OCI-LY1 (cell line): ENCODE results near the gene CTBP2.
A peak's percentile ranks its signal among the peaks of the same experiment; 100 is the strongest.

Source experiments
- H2AFZ ChIP-seq: fragments of 200-600 bp; sonication (generic), shearing (Covaris generic); 2 replicates; pipeline ENCODE4 v1.6.0; 2014; ENCODE audit warnings: antibody characterized with exemption, mild to moderate bottlenecking, low read length
- H3F3A ChIP-seq: fragments of 200-600 bp; sonication (generic), shearing (Covaris generic); 2 replicates; pipeline ENCODE4 v1.6.0; 2014; ENCODE audit warnings: mild to moderate bottlenecking, antibody characterized with exemption, low read length, moderate library complexity; ENCODE audit not compliant: insufficient read depth
- H3K27ac ChIP-seq: fragments of 200-600 bp; sonication (generic); 2 replicates; pipeline ENCODE4 v1.5.1; 2014; ENCODE audit warnings: low read length, mixed run types, mild to moderate bottlenecking, low read depth; ENCODE audit not compliant: poor library complexity, severe bottlenecking
- H3K27me3 ChIP-seq: fragments of 200-600 bp; sonication (generic); 2 replicates; pipeline ENCODE4 v1.6.0; 2014; ENCODE audit warnings: antibody characterized with exemption, mild to moderate bottlenecking, low read length, moderate library complexity; ENCODE audit not compliant: insufficient read depth
- H3K36me3 ChIP-seq: fragments of 200-600 bp; sonication (generic); 2 replicates; pipeline ENCODE4 v1.6.1; 2014; ENCODE audit warnings: mild to moderate bottlenecking, antibody characterized with exemption, low read length, moderate library complexity, mixed read lengths; ENCODE audit not compliant: insufficient read depth
- H3K4me1 ChIP-seq: fragments of 200-600 bp; sonication (generic); 2 replicates; pipeline ENCODE4 v1.5.1; 2014; ENCODE audit warnings: mild to moderate bottlenecking, low read length, moderate library complexity; ENCODE audit not compliant: insufficient read depth, severe bottlenecking
- H3K4me2 ChIP-seq: fragments of 200-600 bp; sonication (generic), shearing (Covaris generic); 2 replicates; pipeline ENCODE4 v1.6.1; 2014; ENCODE audit warnings: low read length
- H3K4me3 ChIP-seq: fragments of 200-600 bp; sonication (generic); 2 replicates; pipeline ENCODE4 v1.5.1; 2014; ENCODE audit warnings: low read length, low read depth, mild to moderate bottlenecking, mixed read lengths; ENCODE audit not compliant: poor library complexity, severe bottlenecking
- H3K79me2 ChIP-seq: fragments of 200-600 bp; shearing (Covaris generic); 2 replicates; pipeline ENCODE4 v1.6.1; 2016; ENCODE audit warnings: mixed run types, low read length, mixed read lengths; ENCODE audit not compliant: insufficient read depth
- H3K9ac ChIP-seq: fragments of 200-600 bp; sonication (generic), shearing (Covaris generic); 2 replicates; pipeline ENCODE4 v1.6.1; 2014; ENCODE audit warnings: mild to moderate bottlenecking, low read length, mixed read lengths
- H3K9me2 ChIP-seq: fragments of 200-600 bp; sonication (generic), shearing (Covaris generic); 2 replicates; pipeline ENCODE4 v1.6.1; 2014; ENCODE audit warnings: low read depth, mild to moderate bottlenecking, low read length, mixed read lengths
- H3K9me3 ChIP-seq: fragments of 200-600 bp; shearing (Covaris generic); 2 replicates; pipeline ENCODE4 v1.6.1; 2014; ENCODE audit warnings: low read length, mixed read lengths
- H4K20me1 ChIP-seq: fragments of 200-600 bp; sonication (generic), shearing (Covaris generic); 2 replicates; pipeline ENCODE4 v1.6.0; 2016; ENCODE audit warnings: mild to moderate bottlenecking, low read length; ENCODE audit not compliant: insufficient read depth
- CTCF ChIP-seq: fragments of 200-600 bp; sonication (generic), shearing (Covaris generic); IDR thresholded peaks from 2 replicates; pipeline ENCODE4 v1.5.1; 2017; ENCODE audit warnings: mild to moderate bottlenecking, antibody characterized with exemption, low read length, moderate library complexity, mixed read lengths
- EZH2 ChIP-seq: fragments of 200-600 bp; sonication (generic), shearing (Covaris generic); IDR thresholded peaks from 2 replicates; pipeline ENCODE4 v1.8.0; 2017; ENCODE audit warnings: borderline replicate concordance, mixed run types, mild to moderate bottlenecking, antibody characterized with exemption, low read length, moderate library complexity, mixed read lengths

Gene CTBP2

DNA sequence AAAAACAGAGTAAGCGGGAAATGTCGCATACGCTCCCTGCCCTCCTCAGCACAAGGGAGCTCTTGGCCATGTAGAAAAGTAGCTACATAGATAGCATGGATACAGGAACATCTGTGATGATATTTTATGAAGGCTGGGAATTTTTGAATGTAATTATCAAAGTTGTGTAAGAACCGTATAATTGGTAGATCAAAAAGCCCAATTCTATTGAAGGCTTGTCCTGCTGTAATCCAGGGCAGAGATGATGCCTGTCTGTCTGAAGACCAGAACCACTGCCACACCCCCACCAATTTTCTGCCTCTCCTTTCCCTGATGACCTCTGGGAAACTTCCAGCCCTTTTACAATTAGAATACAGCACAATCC is 167.0 kb downstream of the CTBP2 start:
- Histone ChIP-seq H3K9me3 (no peaks in the 10 kb centered on the region), H3K4me2 (no peak overlapping the region), H3K79me2 (no peaks in the 10 kb centered on the region), H3K4me3 (no peak overlapping the region), H3K9me2 (no peaks in the 10 kb centered on the region), H3F3A (no peaks in the 10 kb centered on the region), H2AFZ (no peak overlapping the region), H3K27ac (no peak overlapping the region), H3K36me3 (no peaks in the 10 kb centered on the region), H4K20me1 (no peaks in the 10 kb centered on the region), H3K27me3 (no peaks in the 10 kb centered on the region; the same call in 1 of the 2 replicates), H3K9ac (no peak overlapping the region), H3K4me1 (peaks cover 4% of the 10 kb centered on the region)
- TF ChIP-seq EZH2 = no peak
- no peak for TF ChIP-seq CTCF

- Histone ChIP-seq H3K27me3 (no peaks in the 10 kb centered on the region; the same call in 1 of the 2 replicates), H3K9me2 (no peaks in the 10 kb centered on the region), H3K36me3 (peaks cover 3% of the 10 kb centered on the region; the same call in 1 of the 2 replicates), H3F3A (no peaks in the 10 kb centered on the region), H3K79me2 (no peaks in the 10 kb centered on the region), H3K9me3 (no peaks in the 10 kb centered on the region), H3K4me1 (peaks cover 4% of the 10 kb centered on the region), H3K4me2 (no peak overlapping the region), H2AFZ (no peak overlapping the region), H3K4me3 (no peak overlapping the region), H4K20me1 (no peaks in the 10 kb centered on the region), H3K9ac (no peak overlapping the region), H3K27ac (no peak overlapping the region)
- TF ChIP-seq EZH2 (no peak), CTCF (peak; percentile 65)
These were observed 167.7 kb downstream of the CTBP2 start for GRCh38 chr10:124992462-124993344.

GRCh38 chr10:124991835-124992234 is 168.5 kb downstream of the CTBP2 start:
- Histone ChIP-seq H3K4me3 (no peak overlapping the region), H3K9me2 (no peaks in the 10 kb centered on the region), H3K79me2 (no peaks in the 10 kb centered on the region), H3K9ac (no peak overlapping the region), H3K4me1 (peaks cover 4% of the 10 kb centered on the region), H2AFZ (no peak overlapping the region), H3K9me3 (no peaks in the 10 kb centered on the region), H3F3A (no peaks in the 10 kb centered on the region), H4K20me1 (no peaks in the 10 kb centered on the region), H3K27ac (no peak overlapping the region), H3K36me3 (peaks cover 7% of the 10 kb centered on the region; the same call in 1 of the 2 replicates), H3K4me2 (no peak overlapping the region), H3K27me3 (no peaks in the 10 kb centered on the region; the same call in 1 of the 2 replicates)
- no peak for TF ChIP-seq EZH2
- TF ChIP-seq CTCF = no peak
